Ovary (tissue), 9 donors: ENCODE results near the gene KCNJ9. TPM values are rescaled to one million over a fixed set of nuclear protein-coding genes. Genes with fewer than 3 reads are reported as not detected.

Experiments
- DNase-seq, 5 donors: peaks; one replicate each; pipeline ENCODE4 v3.0.0-alpha.2; 2019 to 2020
- H3K27ac ChIP-seq, 2 donors: fragments of 200-600 bp; one replicate each; pipeline versions ENCODE4 v1.5.1 to v1.8.0; 2019 to 2022
- H3K27me3 ChIP-seq: fragments of 200-600 bp; one replicate; pipeline ENCODE4 v1.8.0; 2022
- H3K36me3 ChIP-seq: fragments of 200-600 bp; sonication (generic); one replicate; pipeline ENCODE4 v1.5.1; 2019
- H3K4me1 ChIP-seq: one replicate; pipeline ENCODE4 v1.8.1; 2013; ENCODE audit warnings: mild to moderate bottlenecking, moderate library complexity; ENCODE audit not compliant: insufficient read depth
- H3K4me3 ChIP-seq: fragments of 200-600 bp; sonication (generic); one replicate; pipeline ENCODE4 v1.5.1; 2017
- H3K9me3 ChIP-seq, 2 donors: fragments of 200-600 bp in 1 of 2; sonication (generic) in 1 of 2; one replicate each; pipeline versions ENCODE4 v1.5.1 to v1.8.1; 2013 to 2019; ENCODE audit warnings: mild to moderate bottlenecking in 1 of 2, moderate library complexity in 1 of 2
- CTCF ChIP-seq, 3 donors: fragments of 450-650 bp in 2 of 3; fragments of 200-600 bp in 1 of 3; IDR thresholded peaks; one replicate each; pipeline versions ENCODE4 v1.5.1 to v1.8.0; 2016 to 2022; ENCODE audit warnings: antibody characterized with exemption in 3 of 3, mild to moderate bottlenecking in 1 of 3
- EP300 ChIP-seq: sonication (generic); formaldehyde crosslinking; IDR thresholded peaks from one replicate; pipeline ENCODE4 v1.6.1; 2017; ENCODE audit warnings: antibody characterized with exemption
- POLR2A ChIP-seq: fragments of 450-650 bp; IDR thresholded peaks from one replicate; pipeline ENCODE4 v1.6.1; 2017; ENCODE audit warnings: antibody characterized with exemption, mild to moderate bottlenecking, moderate library complexity
- WGBS, 3 donors: extraction: QIAGEN DNeasy Blood & Tissue Kit in 1 of 3; methylation state at CpG; one replicate each; pipeline versions ENCODE4 v1.1.5 to v1.1.7; 2013 to 2017; 5-methylcytosine and 5-hydroxymethylcytosine counted together
- intact Hi-C, 4 donors: fragments of 100-400 bp; cut with DNase I; formaldehyde crosslinking; loops; one replicate each; pipeline versions ENCODE4 v1.11.0 to v1.15.1; 2022 to 2023
- polyA plus RNA-seq, 2 donors: library from polyadenylated mRNA; stranded (reverse); fragments of 200-250 nt in 1 of 2; fragments of 350-450 nt in 1 of 2; fragmentation: Illumina TruSeq in 1 of 2; extraction: RNeasy Lipid Tissue Mini Kit (QIAGEN cat#74804) in 1 of 2; gene quantifications; one replicate each; pipeline ENCODE4 v1.2.3, GENCODE V29; 2013 to 2014
- total RNA-seq, 7 donors: library from RNA; depleted of rRNA in 2 of 7; stranded (reverse); fragments of >200 nt in 2 of 7; fragmentation: NEBNext Ultra II Directional in 3 of 7; extraction: Animal tissue kit (Norgen Biotek cat#: 25700) in 3 of 7; gene quantifications; one replicate each; pipeline versions ENCODE4 v1.1.0 to v1.2.4, GENCODE V29; 2016 to 2023
- donor health status: DM: no; HTN: no; CAD: no; lungs with moderate emphysema.
- donor health status: DM: no; HTN: no; CAD: no.
- donor health status: Bipolar disorder and iron deficiency.
- donor health status: DM: yes; HTN: yes; CAD: no.
- donor health status: DM: no; HTN: no; CAD: no.
- donor health status: DM: yes; HTN: yes; CAD: no.

The KCNJ9 gene
- total and polyA plus RNA-seq, 9 donors = 0.01 TPM; not detected in 8

GRCh38 chr1:160094806-160095205 is 13.5 kb downstream of the KCNJ9 start:
- no peaks in the 10 kb centered on the region for H3K36me3 ChIP-seq
- 93 to 94% (median 93%) methylated on average over 14 of the region's 14 CpGs for WGBS, 3 donors
- TF ChIP-seq POLR2A = no peak
- no peak for TF ChIP-seq EP300
- TF ChIP-seq CTCF (IDR thresholded peaks at IDR 0.05) = no peak

GRCh38 chr1:160095382-160096105 is 14.2 kb downstream of the KCNJ9 start:
- no peak for DNase-seq
- WGBS, 3 donors = 88 to 99% (median 96%) methylated on average over 4 of the region's 4 CpGs
- Histone ChIP-seq H3K9me3 (no peaks in the 10 kb centered on the region), H3K27me3 (no peaks in the 10 kb centered on the region), H3K4me1 (peaks cover 6% of the 10 kb centered on the region), H3K4me3 (no peak overlapping the region), H3K27ac (no peak overlapping the region), H3K36me3 (no peaks in the 10 kb centered on the region)
- TF ChIP-seq EP300 = no peak
- TF ChIP-seq CTCF (IDR thresholded peaks at IDR 0.05) = no peak
- TF ChIP-seq POLR2A = no peak
- intact Hi-C loops = loop anchor here in 1 of 4 donors (5.0 to 10.0 kb wide), 2 partner anchors 159 to 1292 kb away; no protein-coding TSS in a partner anchor

More at GRCh38 chr1:160094806-160095205, 13.5 kb downstream of the KCNJ9 start:
- no peak overlapping the region for H3K27ac ChIP-seq
- intact Hi-C loops = loop anchor here in 1 of 4 donors (5.0 to 10.0 kb wide), 2 partner anchors 160 to 1292 kb away; no protein-coding TSS in a partner anchor
- H3K4me1 ChIP-seq = peaks cover 6% of the 10 kb centered on the region
- DNase-seq = no peak
- no peak overlapping the region for H3K4me3 ChIP-seq
- no peaks in the 10 kb centered on the region for H3K9me3 ChIP-seq
- no peaks in the 10 kb centered on the region for H3K27me3 ChIP-seq

GRCh38 chr1:160096274-160097116 is 15.2 kb downstream of the KCNJ9 start:
- H3K4me3 ChIP-seq = no peak overlapping the region
- no peaks in the 10 kb centered on the region for H3K36me3 ChIP-seq
- 84 to 93% (median 92%) methylated on average over 4 of the region's 4 CpGs for WGBS, 3 donors
- no peak for DNase-seq
- TF ChIP-seq CTCF (IDR thresholded peaks at IDR 0.05) (no peak), POLR2A (no peak), EP300 (no peak)
- no peak overlapping the region for H3K27ac ChIP-seq
- H3K27me3 ChIP-seq = no peaks in the 10 kb centered on the region
- H3K4me1 ChIP-seq = peaks cover 6% of the 10 kb centered on the region
- intact Hi-C loops = loop anchor here in 1 of 4 donors (5.0 to 10.0 kb wide), 2 partner anchors 158 to 1291 kb away; no protein-coding TSS in a partner anchor
- no peaks in the 10 kb centered on the region for H3K9me3 ChIP-seq

- intact Hi-C loops = loop anchor here in 1 of 4 donors (5.0 to 10.0 kb wide), 2 partner anchors 157 to 1290 kb away; no protein-coding TSS in a partner anchor
- Histone ChIP-seq H3K4me1 (peaks cover 8% of the 10 kb centered on the region), H3K9me3 (no peaks in the 10 kb centered on the region), H3K4me3 (peak overlapping the region; percentile 52), H3K27me3 (no peaks in the 10 kb centered on the region), H3K36me3 (no peaks in the 10 kb centered on the region), H3K27ac (no peak overlapping the region)
- 61 to 73% (median 72%) methylated on average over 5 of the region's 5 CpGs for WGBS, 3 donors
- DNase-seq = no peak
- TF ChIP-seq CTCF (IDR thresholded peaks at IDR 0.05) (no peak), EP300 (no peak), POLR2A (no peak)
Observed at GRCh38 chr1:160097151-160097910, 16.0 kb downstream of the KCNJ9 start.
